IMR-90 (cell line): ENCODE data around the gene PRMT7. TPM values are rescaled to one million over a fixed set of nuclear protein-coding genes. Genes with fewer than 3 reads are reported as not detected.

ENCODE experiments used
- ATAC-seq: fragments of 200-7000 bp; cut with Tn5 transposase; 2 replicates; pipeline ENCODE4 v1.9.1; 2020; ENCODE audit warnings: low read depth, mild to moderate bottlenecking, moderate library complexity
- BruUV-seq: library from RNA; stranded (reverse); fragments of 400-500 nt; replicated peaks from 2 replicates; lab custom pipeline; 2021; lab: Mats Ljungman, UMichigan
- CTCF ChIA-PET: fragments of 300-600 bp; formaldehyde crosslinking; extraction: SDS; loops from one replicate; lab custom pipeline; 2021; ENCODE audit warnings: antibody characterized with exemption; lab: Yijun Ruan, JAX
- POLR2A ChIA-PET: fragments of 300-600 bp; sonication (Branson Sonifier 250); formaldehyde crosslinking; loops from one replicate; lab custom pipeline; 2022; ENCODE audit warnings: antibody characterized with exemption; ENCODE audit not compliant: unreplicated experiment; lab: Charles Lee
- DNase-seq: peaks from one replicate; pipeline ENCODE4 v3.0.0; 2013
- H2AFZ ChIP-seq: replicated peaks from 2 replicates; pipeline ENCODE3; 2013; ENCODE audit warnings: low read length, mild to moderate bottlenecking; ENCODE audit not compliant: poor library complexity
- H2AK5ac ChIP-seq: 2 replicates; pipeline ENCODE4 v1.6.1; 2013; ENCODE audit warnings: low read depth, low read length, inconsistent platforms
- H2AK9ac ChIP-seq: replicated peaks from 2 replicates; pipeline ENCODE3; 2013; ENCODE audit warnings: mild to moderate bottlenecking, low read depth, low read length, moderate library complexity; ENCODE audit not compliant: poor library complexity
- H2BK120ac ChIP-seq: 2 replicates; pipeline ENCODE4 v1.6.1; 2013; ENCODE audit warnings: low read depth, low read length, inconsistent platforms
- H2BK15ac ChIP-seq: 3 replicates; pipeline ENCODE4 v1.6.1; 2013; ENCODE audit warnings: low read depth, low read length, inconsistent platforms
- H2BK20ac ChIP-seq: 2 replicates; pipeline ENCODE4 v1.6.1; 2013; ENCODE audit warnings: low read depth, mild to moderate bottlenecking, inconsistent platforms, low read length, moderate library complexity
- H2BK5ac ChIP-seq: 2 replicates; pipeline ENCODE4 v1.6.1; 2013; ENCODE audit warnings: mild to moderate bottlenecking, low read depth, low read length, inconsistent platforms; ENCODE audit not compliant: poor library complexity, severe bottlenecking
- H3K14ac ChIP-seq: replicated peaks from 2 replicates; pipeline ENCODE4 v1.6.1; 2013; ENCODE audit warnings: low read depth, low read length, inconsistent platforms
- H3K18ac ChIP-seq: 2 replicates; pipeline ENCODE4 v1.6.1; 2013; ENCODE audit warnings: low read depth, low read length, control low read depth
- H3K23ac ChIP-seq: 2 replicates; pipeline ENCODE4 v1.6.1; 2013; ENCODE audit warnings: low read depth, low read length, inconsistent platforms
- H3K27ac ChIP-seq: 2 replicates; pipeline ENCODE4 v1.5.1; 2013; ENCODE audit warnings: mild to moderate bottlenecking, control low read depth, low read length; ENCODE audit not compliant: insufficient read depth
- H3K27me3 ChIP-seq: 2 replicates; pipeline ENCODE4 v1.6.1; 2013; ENCODE audit warnings: low read length; ENCODE audit not compliant: control insufficient read depth, insufficient read depth
- H3K36me3 ChIP-seq: 2 replicates; pipeline ENCODE4 v1.6.1; 2013; ENCODE audit warnings: low read length, mixed read lengths; ENCODE audit not compliant: control insufficient read depth, insufficient read depth
- H3K4ac ChIP-seq: 2 replicates; pipeline ENCODE4 v1.6.1; 2013; ENCODE audit warnings: low read depth, low read length, inconsistent platforms
- H3K4me1 ChIP-seq: 2 replicates; pipeline ENCODE4 v1.6.1; 2013; ENCODE audit warnings: low read length, mixed read lengths; ENCODE audit not compliant: control insufficient read depth, insufficient read depth
- H3K4me2 ChIP-seq: 2 replicates; pipeline ENCODE4 v1.6.1; 2013; ENCODE audit warnings: low read depth, mild to moderate bottlenecking, control low read depth, low read length, moderate library complexity
- H3K4me3 ChIP-seq: 2 replicates; pipeline ENCODE4 v1.5.1; 2013; ENCODE audit warnings: low read depth, mild to moderate bottlenecking, control low read depth, low read length, moderate library complexity; ENCODE audit not compliant: insufficient read depth
- H3K56ac ChIP-seq: 2 replicates; pipeline ENCODE4 v1.6.1; 2013; ENCODE audit warnings: low read length, inconsistent platforms; ENCODE audit not compliant: insufficient read depth; ENCODE audit errors: extremely low read depth
- H3K79me1 ChIP-seq, 2 experiments: 2 replicates each; pipeline ENCODE4 v1.6.1; 2013; ENCODE audit warnings: low read length in 2 of 2, inconsistent platforms in 1 of 2, low read depth in 1 of 2
- H3K9ac ChIP-seq: 2 replicates; pipeline ENCODE4 v1.6.1; 2013; ENCODE audit warnings: low read depth, low read length, control low read depth
- H3K9me1 ChIP-seq: 2 replicates; pipeline ENCODE4 v1.6.1; 2013; ENCODE audit warnings: low read length, inconsistent platforms; ENCODE audit not compliant: insufficient read depth
- H3K9me3 ChIP-seq: 2 replicates; pipeline ENCODE4 v1.6.1; 2013; ENCODE audit warnings: low read length; ENCODE audit not compliant: control insufficient read depth, insufficient read depth
- H4K20me1 ChIP-seq: 2 replicates; pipeline ENCODE4 v1.6.1; 2013; ENCODE audit warnings: low read length, inconsistent platforms; ENCODE audit not compliant: insufficient read depth
- H4K5ac ChIP-seq: 2 replicates; pipeline ENCODE4 v1.6.1; 2013; ENCODE audit warnings: mild to moderate bottlenecking, low read depth, low read length, control low read depth
- H4K8ac ChIP-seq, 2 experiments: 2 replicates each; pipeline ENCODE4 v1.6.1; 2013; ENCODE audit warnings: low read depth in 2 of 2, low read length in 2 of 2, control low read depth in 1 of 2, inconsistent platforms in 1 of 2
- H4K91ac ChIP-seq: 2 replicates; pipeline ENCODE4 v1.6.1; 2013; ENCODE audit warnings: low read depth, low read length, inconsistent platforms; ENCODE audit not compliant: insufficient read depth
- BHLHE40 ChIP-seq: fragments of 150-350 bp; IDR thresholded peaks from 2 replicates; pipeline ENCODE4 v1.6.1; 2016; ENCODE audit warnings: mild to moderate bottlenecking, low read depth, low read length
- CEBPB ChIP-seq: IDR thresholded peaks from 2 replicates; pipeline ENCODE4 v1.6.1; 2012; ENCODE audit warnings: low read depth, low read length, improper control_type of control experiment
- CHD1 ChIP-seq: IDR thresholded peaks from 2 replicates; pipeline ENCODE4 v1.6.1; 2012; ENCODE audit warnings: low read depth, low read length, improper control_type of control experiment
- CTCF ChIP-seq: conservative IDR thresholded peaks from 2 replicates; pipeline ENCODE4 v1.5.1; 2012; ENCODE audit warnings: mild to moderate bottlenecking, low read depth, low read length, improper control_type of control experiment
- ELK1 ChIP-seq: fragments of 150-350 bp; IDR thresholded peaks from 2 replicates; pipeline ENCODE4 v1.6.1; 2016; ENCODE audit warnings: low read depth, mild to moderate bottlenecking, low read length, moderate library complexity, borderline replicate concordance
- FOS ChIP-seq: fragments of 150-350 bp; IDR thresholded peaks from 2 replicates; pipeline ENCODE4 v1.6.1; 2016; ENCODE audit warnings: low read depth, low read length
- MAFK ChIP-seq: IDR thresholded peaks from 2 replicates; pipeline ENCODE4 v1.6.1; 2012; ENCODE audit warnings: low read depth, low read length, improper control_type of control experiment
- MAZ ChIP-seq: IDR thresholded peaks from 2 replicates; pipeline ENCODE4 v1.6.1; 2012; ENCODE audit warnings: low read depth, mild to moderate bottlenecking, low read length, improper control_type of control experiment, moderate library complexity, borderline replicate concordance
- MXI1 ChIP-seq: IDR thresholded peaks from 2 replicates; pipeline ENCODE4 v1.6.1; 2012; ENCODE audit warnings: low read depth, mild to moderate bottlenecking, low read length, moderate library complexity, borderline replicate concordance
- NFE2L2 ChIP-seq: fragments of 150-350 bp; IDR thresholded peaks from 2 replicates; pipeline ENCODE4 v1.6.1; 2016; ENCODE audit warnings: low read depth, mild to moderate bottlenecking, low read length
- POLR2A ChIP-seq: IDR thresholded peaks from 2 replicates; pipeline ENCODE4 v1.6.1; 2012; ENCODE audit warnings: mild to moderate bottlenecking, low read depth, low read length
- RAD21 ChIP-seq: IDR thresholded peaks from 2 replicates; pipeline ENCODE4 v1.6.1; 2012; ENCODE audit warnings: low read length, improper control_type of control experiment
- RCOR1 ChIP-seq: IDR thresholded peaks from 2 replicates; pipeline ENCODE4 v1.6.1; 2012; ENCODE audit warnings: mild to moderate bottlenecking, low read length, improper control_type of control experiment; ENCODE audit not compliant: insufficient replicate concordance
- RFX5 ChIP-seq: IDR thresholded peaks from 2 replicates; pipeline ENCODE4 v1.8.0; 2012; ENCODE audit warnings: low read depth, mild to moderate bottlenecking, low read length, moderate library complexity
- SMC3 ChIP-seq: fragments of 150-350 bp; IDR thresholded peaks from 2 replicates; pipeline ENCODE4 v1.6.1; 2016; ENCODE audit warnings: low read depth, mild to moderate bottlenecking, antibody characterized with exemption, low read length, moderate library complexity
- WGBS, 2 experiments: methylation state at CpG; one replicate each; pipeline versions ENCODE4 v1.1.5 to v1.1.7; 2013; ENCODE audit warnings: missing lambda C conversion rate in 2 of 2; ENCODE audit not compliant: insufficient read length in 1 of 2; ENCODE audit errors: extremely low coverage in 2 of 2; 5-methylcytosine and 5-hydroxymethylcytosine counted together
- dilution Hi-C: fragments of 300-500 bp; cut with HindIII; formaldehyde crosslinking; loops from one replicate; pipeline ENCODE4 v1.14.3; 2018; ENCODE audit warnings: low sequenced_read_pairs; ENCODE audit not compliant: unreplicated experiment
- in situ Hi-C: fragments of 300-500 bp; cut with MboI; formaldehyde crosslinking; loops from 3 replicates; pipeline ENCODE4 v1.14.3; 2019; ENCODE audit warnings: low sequenced_read_pairs, inconsistent platforms, mixed read lengths
- intact Hi-C: fragments of 100-400 bp; cut with micrococcal nuclease; formaldehyde crosslinking; loops from 2 replicates; pipeline ENCODE4 v1.10.0; 2022
- polyA plus RNA-seq, 3 experiments: library from polyadenylated mRNA; depleted of rRNA; stranded (reverse); fragments of >200 nt; gene quantifications; 2 replicates each; pipeline ENCODE4 v1.2.3, GENCODE V29; 2012; ENCODE audit warnings: low replicate concordance in 1 of 3
- total RNA-seq: library from RNA; depleted of rRNA; stranded (reverse); fragments of >200 nt; gene quantifications from 2 replicates; pipeline ENCODE4 v1.2.3, GENCODE V29; 2012
- TF ChIP-seq, protein P1 (sequence below): fragments of 150-350 bp; IDR thresholded peaks from 2 replicates; pipeline ENCODE4 v1.6.1; 2017; ENCODE audit warnings: mild to moderate bottlenecking, antibody characterized with exemption, low read length, low read depth

PRMT7 gene
- total and polyA plus RNA-seq, 2 of the 4 experiments (the other 2 are of a cell fraction): 63.1 to 68.6 TPM

GRCh38 chr16:68324780-68325357 is 14.1 kb downstream of the PRMT7 start:
- WGBS, 2 experiments: 96% methylated on average over 4 of the region's 8 CpGs; no CpG with 5 or more reads in 1 of the 2 experiments
- Histone ChIP-seq H3K23ac (no peak overlapping the region), H3K18ac (no peak overlapping the region), H4K91ac (no peak overlapping the region), H3K4ac (no peak overlapping the region), H3K9me1 (no peaks in the 10 kb centered on the region), H3K56ac (no peak overlapping the region), H2BK15ac (no peak overlapping the region), H3K14ac (no peak overlapping the region), H2AK9ac (no peak overlapping the region), H3K27ac (no peak overlapping the region), H3K36me3 (peaks cover 18% of the 10 kb centered on the region), H4K8ac (no peak overlapping the region), H2BK120ac (no peak overlapping the region), H3K4me3 (no peak overlapping the region), H3K9me3 (no peaks in the 10 kb centered on the region), H4K20me1 (no peaks in the 10 kb centered on the region), H3K9ac (no peak overlapping the region), H3K4me1 (no peaks in the 10 kb centered on the region), H2BK20ac (no peak overlapping the region), H4K5ac (no peak overlapping the region), H2AK5ac (no peak overlapping the region), H3K27me3 (no peaks in the 10 kb centered on the region), H3K4me2 (no peak overlapping the region), H2BK5ac (no peak overlapping the region), H3K79me1 (no peaks in the 10 kb centered on the region), H2AFZ (no peak overlapping the region)
- POLR2A ChIA-PET: no interaction called here
- DNase-seq: no peak
- ATAC-seq: no peak
- in situ Hi-C loops: loop anchor here (5.0 kb wide), 1 partner anchor 63 kb away; the partner anchor contains the start of gene SLC7A6
- intact Hi-C loops: loop anchor here (10.0 kb wide), 1 partner anchor 240 kb away; the partner anchor contains the start of gene NFATC3
- TF ChIP-seq BHLHE40 (no peak), MAZ (no peak), SMC3 (no peak), CHD1 (no peak), FOS (no peak), POLR2A (no peak), MAFK (no peak), RAD21 (no peak), MXI1 (no peak), CTCF (no peak), RCOR1 (no peak), ELK1 (no peak), NFE2L2 (no peak), RFX5 (no peak), CEBPB (no peak)
- TF ChIP-seq, protein P1, sequence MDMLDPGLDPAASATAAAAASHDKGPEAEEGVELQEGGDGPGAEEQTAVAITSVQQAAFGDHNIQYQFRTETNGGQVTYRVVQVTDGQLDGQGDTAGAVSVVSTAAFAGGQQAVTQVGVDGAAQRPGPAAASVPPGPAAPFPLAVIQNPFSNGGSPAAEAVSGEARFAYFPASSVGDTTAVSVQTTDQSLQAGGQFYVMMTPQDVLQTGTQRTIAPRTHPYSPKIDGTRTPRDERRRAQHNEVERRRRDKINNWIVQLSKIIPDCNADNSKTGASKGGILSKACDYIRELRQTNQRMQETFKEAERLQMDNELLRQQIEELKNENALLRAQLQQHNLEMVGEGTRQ: no peak
- CTCF ChIA-PET: no interaction called here
- dilution Hi-C loops: no loop called here
- BruUV-seq: no TSS peak
